EL (cell line): ENCODE data around the gene SPATA16.
"Not testable (repeated sequence)": the region's sequence is repeated elsewhere in the genome, so short reads cannot be mapped to it uniquely, and the experiment has no call there.

Source experiments
- DNase-seq: peaks from one replicate; pipeline ENCODE4 v3.0.0-alpha.2; 2016

The SPATA16 gene

GRCh38 chr3:172869784-172870518 lies 271.1 kb downstream of the SPATA16 start:
- no peak for DNase-seq

- DNase-seq, result peak; percentile 20
These were observed 271.7 kb downstream of the SPATA16 start for GRCh38 chr3:172869368-172869771.

GRCh38 chr3:172868582-172869200 lies 272.3 kb downstream of the SPATA16 start:
- DNase-seq, result no peak

- DNase-seq, result not testable (repeated sequence)
These were observed 274.2 kb downstream of the SPATA16 start for GRCh38 chr3:172866726-172867350.

- DNase-seq, result peak; percentile 9
These were observed 282.0 kb downstream of the SPATA16 start for GRCh38 chr3:172859041-172859440.

- DNase-seq, result peak; percentile 13
These were observed 284.0 kb downstream of the SPATA16 start for GRCh38 chr3:172856795-172857742.

GRCh38 chr3:172855037-172855436 lies 286.0 kb downstream of the SPATA16 start:
- DNase-seq, result no peak

- no peak for DNase-seq
These were observed 286.9 kb downstream of the SPATA16 start for GRCh38 chr3:172853921-172854666.

- DNase-seq, result no peak
These were observed 288.0 kb downstream of the SPATA16 start for GRCh38 chr3:172853005-172853404.

- peak; percentile 73 for DNase-seq
These were observed 292.1 kb downstream of the SPATA16 start for GRCh38 chr3:172848910-172849309.

- DNase-seq, result no peak
These were observed 293.7 kb downstream of the SPATA16 start for GRCh38 chr3:172847292-172847691.

- DNase-seq, result peak; percentile 23
These were observed 294.3 kb downstream of the SPATA16 start for GRCh38 chr3:172846706-172847105.

- no peak for DNase-seq
These were observed 294.9 kb downstream of the SPATA16 start for GRCh38 chr3:172846103-172846561.

GRCh38 chr3:172844428-172844827 lies 296.6 kb downstream of the SPATA16 start:
- no peak for DNase-seq

- DNase-seq, result no peak
These were observed 300.1 kb downstream of the SPATA16 start for GRCh38 chr3:172840913-172841312.

- no peak for DNase-seq
These were observed 300.6 kb downstream of the SPATA16 start for GRCh38 chr3:172840463-172840862.

- no peak for DNase-seq
These were observed 301.4 kb downstream of the SPATA16 start for GRCh38 chr3:172839679-172840078.
